ENCODE results near the gene CARNS1. TPM values are rescaled to one million over a fixed set of nuclear protein-coding genes. Genes with fewer than 3 reads are reported as not detected.

CARNS1 gene
- total and polyA plus RNA-seq, 9 of the 15 experiments (the other 6 are each of a cell fraction or from before 2014, with no cell fraction given): 0.01 to 0.18 (median 0.06) TPM; not detected in 3

DNA sequence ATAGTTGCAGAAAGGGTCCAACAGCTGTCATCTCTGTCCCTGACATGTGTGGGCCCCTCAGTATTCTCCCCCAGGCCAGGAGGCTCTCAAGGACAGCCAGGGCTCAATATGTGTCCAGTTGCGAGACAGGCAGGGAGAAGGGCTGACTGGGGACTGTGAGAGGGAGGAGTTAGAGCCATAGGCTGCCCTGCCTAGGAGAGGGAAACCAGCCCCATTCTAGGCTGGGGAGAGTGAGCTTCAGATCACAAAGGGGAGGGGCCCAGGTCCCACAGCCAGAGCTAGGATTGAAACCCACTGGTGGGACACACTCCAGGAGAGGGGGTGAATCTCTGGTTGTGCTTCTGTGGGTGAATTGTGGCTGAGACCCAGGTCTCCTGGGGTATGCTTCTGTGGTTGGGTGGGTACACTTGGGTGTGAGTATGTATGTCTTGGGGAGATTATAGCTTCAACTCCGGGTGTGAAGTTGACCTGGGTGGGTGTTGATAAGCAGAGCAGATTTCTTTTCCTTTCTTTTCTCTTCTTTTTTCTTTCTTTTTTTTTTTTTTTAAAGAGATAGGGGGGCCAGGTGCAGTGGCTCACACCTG, 2.1 kb upstream of the CARNS1 start (continued):
- TF ChIP-seq, protein P1, sequence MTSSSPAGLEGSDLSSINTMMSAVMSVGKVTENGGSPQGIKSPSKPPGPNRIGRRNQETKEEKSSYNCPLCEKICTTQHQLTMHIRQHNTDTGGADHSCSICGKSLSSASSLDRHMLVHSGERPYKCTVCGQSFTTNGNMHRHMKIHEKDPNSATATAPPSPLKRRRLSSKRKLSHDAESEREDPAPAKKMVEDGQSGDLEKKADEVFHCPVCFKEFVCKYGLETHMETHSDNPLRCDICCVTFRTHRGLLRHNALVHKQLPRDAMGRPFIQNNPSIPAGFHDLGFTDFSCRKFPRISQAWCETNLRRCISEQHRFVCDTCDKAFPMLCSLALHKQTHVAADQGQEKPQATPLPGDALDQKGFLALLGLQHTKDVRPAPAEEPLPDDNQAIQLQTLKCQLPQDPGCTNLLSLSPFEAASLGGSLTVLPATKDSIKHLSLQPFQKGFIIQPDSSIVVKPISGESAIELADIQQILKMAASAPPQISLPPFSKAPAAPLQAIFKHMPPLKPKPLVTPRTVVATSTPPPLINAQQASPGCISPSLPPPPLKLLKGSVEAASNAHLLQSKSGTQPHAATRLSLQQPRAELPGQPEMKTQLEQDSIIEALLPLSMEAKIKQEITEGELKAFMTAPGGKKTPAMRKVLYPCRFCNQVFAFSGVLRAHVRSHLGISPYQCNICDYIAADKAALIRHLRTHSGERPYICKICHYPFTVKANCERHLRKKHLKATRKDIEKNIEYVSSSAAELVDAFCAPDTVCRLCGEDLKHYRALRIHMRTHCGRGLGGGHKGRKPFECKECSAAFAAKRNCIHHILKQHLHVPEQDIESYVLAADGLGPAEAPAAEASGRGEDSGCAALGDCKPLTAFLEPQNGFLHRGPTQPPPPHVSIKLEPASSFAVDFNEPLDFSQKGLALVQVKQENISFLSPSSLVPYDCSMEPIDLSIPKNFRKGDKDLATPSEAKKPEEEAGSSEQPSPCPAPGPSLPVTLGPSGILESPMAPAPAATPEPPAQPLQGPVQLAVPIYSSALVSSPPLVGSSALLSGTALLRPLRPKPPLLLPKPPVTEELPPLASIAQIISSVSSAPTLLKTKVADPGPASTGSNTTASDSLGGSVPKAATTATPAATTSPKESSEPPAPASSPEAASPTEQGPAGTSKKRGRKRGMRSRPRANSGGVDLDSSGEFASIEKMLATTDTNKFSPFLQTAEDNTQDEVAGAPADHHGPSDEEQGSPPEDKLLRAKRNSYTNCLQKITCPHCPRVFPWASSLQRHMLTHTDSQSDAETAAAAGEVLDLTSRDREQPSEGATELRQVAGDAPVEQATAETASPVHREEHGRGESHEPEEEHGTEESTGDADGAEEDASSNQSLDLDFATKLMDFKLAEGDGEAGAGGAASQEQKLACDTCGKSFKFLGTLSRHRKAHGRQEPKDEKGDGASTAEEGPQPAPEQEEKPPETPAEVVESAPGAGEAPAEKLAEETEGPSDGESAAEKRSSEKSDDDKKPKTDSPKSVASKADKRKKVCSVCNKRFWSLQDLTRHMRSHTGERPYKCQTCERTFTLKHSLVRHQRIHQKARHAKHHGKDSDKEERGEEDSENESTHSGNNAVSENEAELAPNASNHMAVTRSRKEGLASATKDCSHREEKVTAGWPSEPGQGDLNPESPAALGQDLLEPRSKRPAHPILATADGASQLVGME (CRISPR knock-in tag; IDR thresholded peaks at IDR 0.05): no peak
- TF ChIP-seq KAT2B (IDR thresholded peaks at IDR 0.05; ENCODE audit: low read depth, low read length): no peak
- no peak for TF ChIP-seq MTA3 (IDR thresholded peaks at IDR 0.05; ENCODE audit: borderline replicate concordance)
- TF ChIP-seq DPF2 (IDR thresholded peaks at IDR 0.05): 0 out of 2 replicates have a peak, but pooled peaks have one; percentile 33
- TF ChIP-seq, protein P2, sequence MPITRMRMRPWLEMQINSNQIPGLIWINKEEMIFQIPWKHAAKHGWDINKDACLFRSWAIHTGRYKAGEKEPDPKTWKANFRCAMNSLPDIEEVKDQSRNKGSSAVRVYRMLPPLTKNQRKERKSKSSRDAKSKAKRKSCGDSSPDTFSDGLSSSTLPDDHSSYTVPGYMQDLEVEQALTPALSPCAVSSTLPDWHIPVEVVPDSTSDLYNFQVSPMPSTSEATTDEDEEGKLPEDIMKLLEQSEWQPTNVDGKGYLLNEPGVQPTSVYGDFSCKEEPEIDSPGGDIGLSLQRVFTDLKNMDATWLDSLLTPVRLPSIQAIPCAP (CRISPR knock-in tag; IDR thresholded peaks at IDR 0.05; ENCODE audit: borderline replicate concordance): no peak

Measured in K562 (cell line).